Duodenal mucosa (tissue), 2 donors: ENCODE data around the gene HDGF.

ENCODE experiments used
- H3K27ac ChIP-seq: one replicate; pipeline ENCODE4 v1.7.0; 2013; ENCODE audit warnings: low read depth, low read length
- H3K27me3 ChIP-seq, 2 donors: one replicate each; pipeline ENCODE4 v1.7.0; 2013; ENCODE audit warnings: low read length in 2 of 2, control low read depth in 1 of 2; ENCODE audit not compliant: insufficient read depth in 2 of 2, control insufficient read depth in 1 of 2
- H3K36me3 ChIP-seq, 2 donors: one replicate each; pipeline ENCODE4 v1.7.0; 2013; ENCODE audit warnings: low read length in 2 of 2, control low read depth in 1 of 2; ENCODE audit not compliant: insufficient read depth in 2 of 2, control insufficient read depth in 1 of 2
- H3K4me1 ChIP-seq, 2 donors: one replicate each; pipeline ENCODE4 v1.7.0; 2013; ENCODE audit warnings: low read length in 2 of 2, control low read depth in 1 of 2; ENCODE audit not compliant: insufficient read depth in 2 of 2, control insufficient read depth in 1 of 2
- H3K4me3 ChIP-seq, 2 donors: one replicate each; pipeline ENCODE4 v1.7.0; 2013; ENCODE audit warnings: low read length in 2 of 2, low read depth in 1 of 2
- H3K9ac ChIP-seq, 2 donors: one replicate each; pipeline ENCODE4 v1.7.0; 2013; ENCODE audit warnings: low read length in 2 of 2, low read depth in 1 of 2
- H3K9me3 ChIP-seq, 2 donors: one replicate each; pipeline ENCODE4 v1.7.0; 2013; ENCODE audit warnings: low read length in 2 of 2, control low read depth in 1 of 2; ENCODE audit not compliant: control insufficient read depth in 1 of 2

The HDGF gene

DNA sequence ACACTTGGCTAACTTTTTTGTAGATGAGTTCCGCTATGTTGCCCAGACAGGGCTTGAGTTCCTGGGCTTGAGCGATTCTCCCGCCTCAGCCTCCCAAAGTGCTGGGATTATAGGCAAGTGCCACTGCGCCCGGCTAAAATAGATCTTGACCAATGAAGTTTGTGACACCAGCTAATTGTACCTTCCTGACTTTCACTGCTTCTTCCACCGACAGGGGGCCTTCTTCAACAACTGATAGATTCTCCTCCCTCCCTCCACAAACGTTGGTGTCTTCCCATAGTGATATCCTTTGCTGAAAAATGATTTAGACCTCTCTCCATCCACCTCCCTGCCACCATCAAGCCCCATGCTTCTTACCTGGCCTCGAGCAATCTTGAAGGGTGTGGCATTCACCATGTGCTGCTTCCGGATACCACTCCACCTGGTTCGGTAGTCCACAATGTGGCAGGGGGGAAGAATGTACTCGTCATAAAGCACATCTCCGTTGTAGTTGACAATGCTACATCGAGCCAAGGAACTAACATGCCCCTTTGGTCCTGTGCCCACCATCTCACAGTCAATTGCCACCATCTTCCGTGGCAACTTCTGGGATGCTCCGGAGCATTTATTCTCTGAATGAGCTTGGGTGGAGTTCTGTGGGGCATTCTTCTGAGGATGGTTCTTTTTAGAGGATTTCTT is 24.8 kb downstream of the HDGF start:
- H3K27ac ChIP-seq, result no peak overlapping the region
- no peaks in the 10 kb centered on the region for H3K27me3 ChIP-seq
- H3K4me3 ChIP-seq, result peak overlapping the region; percentile 90 to 100
- H3K4me1 ChIP-seq, result peaks cover 41 to 44% of the 10 kb centered on the region in 2 donors
- H3K36me3 ChIP-seq, result peaks cover 22 to 30% of the 10 kb centered on the region in 2 donors
- peak overlapping the region; percentile 48 to 87 for H3K9ac ChIP-seq
- H3K9me3 ChIP-seq, result no peaks in the 10 kb centered on the region

GRCh38 chr1:156725683-156726280 is 25.7 kb downstream of the HDGF start:
- Histone ChIP-seq H3K9me3 (no peaks in the 10 kb centered on the region), H3K4me1 (peaks cover 41 to 44% of the 10 kb centered on the region in 2 donors), H3K27me3 (no peaks in the 10 kb centered on the region), H3K36me3 (peaks cover 23 to 38% of the 10 kb centered on the region in 2 donors), H3K27ac (no peak overlapping the region), H3K4me3 (peak overlapping the region; percentile 90 to 100), H3K9ac (peak overlapping the region; percentile 48 to 87)

DNA sequence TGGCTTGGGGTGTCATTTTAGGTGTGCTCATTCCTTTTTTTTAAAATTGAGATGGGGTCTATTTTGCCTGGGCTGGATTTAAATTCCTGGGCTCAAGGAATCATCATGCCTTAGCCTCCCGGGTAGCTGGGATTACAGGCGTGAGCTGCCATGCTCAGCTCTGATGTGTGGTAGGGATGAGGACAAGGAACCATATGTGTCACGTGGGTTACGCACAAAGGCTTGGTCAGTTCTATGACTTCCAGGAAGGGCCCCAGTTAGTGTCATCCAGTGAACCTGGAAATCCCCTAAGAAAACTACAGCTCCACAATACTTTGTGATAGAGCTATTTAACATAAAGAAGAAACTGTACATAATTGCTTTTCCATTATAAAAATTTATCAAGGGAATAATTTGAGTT is 29.9 kb downstream of the HDGF start:
- no peak overlapping the region for H3K27ac ChIP-seq
- peaks cover 23 to 40% of the 10 kb centered on the region in 2 donors for H3K36me3 ChIP-seq
- no peaks in the 10 kb centered on the region for H3K27me3 ChIP-seq
- no peak overlapping the region for H3K4me3 ChIP-seq
- H3K9me3 ChIP-seq, result no peaks in the 10 kb centered on the region
- peaks cover 16 to 21% of the 10 kb centered on the region in 2 donors for H3K4me1 ChIP-seq
- no peak overlapping the region for H3K9ac ChIP-seq

GRCh38 chr1:156721131-156721530 is 30.3 kb downstream of the HDGF start:
- H3K27me3 ChIP-seq, result no peaks in the 10 kb centered on the region
- no peak overlapping the region for H3K27ac ChIP-seq
- H3K4me3 ChIP-seq, result no peak overlapping the region
- H3K9me3 ChIP-seq, result no peaks in the 10 kb centered on the region
- H3K36me3 ChIP-seq, result peaks cover 23 to 40% of the 10 kb centered on the region in 2 donors
- H3K4me1 ChIP-seq, result peaks cover 12 to 17% of the 10 kb centered on the region in 2 donors
- H3K9ac ChIP-seq, result no peak overlapping the region

GRCh38 chr1:156717351-156717750 is 34.1 kb downstream of the HDGF start:
- Histone ChIP-seq H3K36me3 (peaks cover 3 to 16% of the 10 kb centered on the region in 2 donors), H3K9me3 (no peaks in the 10 kb centered on the region), H3K4me3 (no peak overlapping the region), H3K4me1 (no peaks in the 10 kb centered on the region), H3K27me3 (no peaks in the 10 kb centered on the region), H3K27ac (no peak overlapping the region), H3K9ac (no peak overlapping the region)

- H3K36me3 ChIP-seq, result no peaks in the 10 kb centered on the region
- peaks cover 0 to 8% of the 10 kb centered on the region in 2 donors for H3K4me1 ChIP-seq
- H3K4me3 ChIP-seq, result no peak overlapping the region
- no peak overlapping the region for H3K27ac ChIP-seq
- H3K9me3 ChIP-seq, result no peaks in the 10 kb centered on the region
- no peak overlapping the region for H3K9ac ChIP-seq
- H3K27me3 ChIP-seq, result no peaks in the 10 kb centered on the region
Observed at GRCh38 chr1:156714830-156715229, 36.6 kb downstream of the HDGF start.

- H3K9me3 ChIP-seq, result no peaks in the 10 kb centered on the region
- H3K4me3 ChIP-seq, result no peak overlapping the region
- peaks cover 5 to 13% of the 10 kb centered on the region in 2 donors for H3K4me1 ChIP-seq
- no peaks in the 10 kb centered on the region for H3K36me3 ChIP-seq
- no peaks in the 10 kb centered on the region for H3K27me3 ChIP-seq
- no peak overlapping the region for H3K27ac ChIP-seq
- H3K9ac ChIP-seq, result no peak overlapping the region
Observed at GRCh38 chr1:156712626-156713025, 38.8 kb downstream of the HDGF start.

DNA sequence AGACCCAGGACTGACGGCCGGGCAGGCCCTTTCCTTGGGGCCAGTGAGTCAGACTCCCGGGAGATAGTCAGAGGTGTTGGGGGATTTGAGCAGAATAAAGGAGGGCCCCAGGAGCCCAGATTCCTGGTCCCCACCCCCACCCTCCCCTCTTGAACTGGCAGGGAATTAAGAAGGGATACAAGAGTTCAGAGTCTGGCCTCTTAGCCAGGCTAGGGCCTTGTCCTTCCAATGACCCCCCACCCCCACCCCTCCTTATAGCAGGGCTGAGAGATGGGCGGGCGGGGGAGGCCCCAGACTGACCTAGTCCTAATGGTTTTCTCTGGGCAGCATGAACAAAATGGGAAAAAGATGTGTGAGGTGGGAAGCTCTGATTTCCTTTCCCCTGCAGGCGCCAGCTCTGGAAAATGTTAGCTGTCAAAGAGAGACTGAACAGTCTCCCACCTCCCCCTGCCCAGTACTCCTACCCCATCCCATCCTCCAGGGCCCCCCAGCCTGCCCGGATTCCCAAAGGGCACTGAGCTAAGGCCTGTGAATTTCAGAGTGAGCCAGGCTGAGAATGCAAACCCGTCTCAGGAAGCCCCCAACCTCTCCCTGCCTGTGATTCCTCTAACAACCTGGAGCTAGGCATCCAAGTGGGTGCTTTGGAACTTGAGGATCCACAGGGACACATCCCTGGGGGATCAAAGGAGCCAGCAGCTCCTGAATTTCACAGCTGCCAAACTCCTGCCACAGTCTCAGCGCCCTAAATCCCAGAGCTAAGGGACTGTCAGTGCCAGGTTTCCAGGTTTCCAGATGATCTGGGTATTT is 40.3 kb downstream of the HDGF start:
- no peaks in the 10 kb centered on the region for H3K9me3 ChIP-seq

DNA sequence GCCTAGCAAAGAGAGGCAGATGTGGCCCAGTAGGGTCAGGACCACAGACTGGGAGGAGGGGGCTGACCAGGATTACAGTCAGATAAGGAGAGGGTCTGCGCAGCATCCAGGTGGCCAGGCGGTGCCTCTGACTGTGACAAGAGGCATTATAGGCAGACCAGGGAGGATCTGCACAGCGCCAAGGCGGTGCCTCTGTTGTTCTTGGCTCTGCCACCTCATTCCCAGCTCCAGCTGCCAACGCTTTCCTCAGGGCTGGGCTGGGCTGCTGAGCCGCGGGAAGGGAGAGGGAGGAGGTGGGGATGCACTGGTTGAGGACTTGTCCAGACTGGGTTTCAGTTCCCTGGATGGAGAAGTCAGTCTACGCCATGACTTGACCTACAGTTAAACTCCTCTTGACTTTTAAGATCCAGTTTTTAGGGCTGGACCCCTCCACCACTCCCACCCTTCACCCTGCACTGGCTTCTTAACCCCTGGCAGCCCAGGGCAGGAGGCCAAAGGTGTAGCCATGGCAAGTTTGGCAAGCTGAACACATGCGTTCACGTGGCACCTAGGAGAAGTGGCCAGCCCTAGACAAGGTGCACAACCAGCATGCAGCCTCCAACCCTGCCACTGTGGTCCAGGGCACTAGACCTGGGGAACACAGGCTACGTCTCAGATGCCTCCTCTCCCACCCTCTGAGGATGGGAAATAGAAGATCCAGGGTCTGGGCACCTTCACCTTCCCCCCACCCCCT is 41.6 kb downstream of the HDGF start:
- H3K4me1 ChIP-seq, result peaks cover 26 to 34% of the 10 kb centered on the region in 2 donors
- no peak overlapping the region for H3K9ac ChIP-seq
- H3K9me3 ChIP-seq, result no peaks in the 10 kb centered on the region
- H3K36me3 ChIP-seq, result no peaks in the 10 kb centered on the region
- H3K4me3 ChIP-seq, result no peak overlapping the region
- H3K27ac ChIP-seq, result no peak overlapping the region
- H3K27me3 ChIP-seq, result peaks cover 5 to 10% of the 10 kb centered on the region in 2 donors

More for the DNA sequence above, 40.3 kb downstream of the HDGF start:
- Histone ChIP-seq H3K27me3 (no peaks in the 10 kb centered on the region), H3K4me1 (peaks cover 13 to 21% of the 10 kb centered on the region in 2 donors), H3K4me3 (no peak overlapping the region), H3K27ac (no peak overlapping the region), H3K36me3 (no peaks in the 10 kb centered on the region), H3K9ac (no peak overlapping the region)
